HG03521 (cell line): ENCODE results near the gene FSTL4.

ENCODE experiments used
- ATAC-seq: cut with Tn5 transposase; IDR thresholded peaks from one replicate; pipeline ENCODE4 v1.9.1; 2021; ENCODE audit warnings: mild to moderate bottlenecking, moderate library complexity; ENCODE audit not compliant: unreplicated experiment

FSTL4 gene

GRCh38 chr5:133611357-133612248 lies 738 bp downstream of the FSTL4 start:
- ATAC-seq: no peak

DNA sequence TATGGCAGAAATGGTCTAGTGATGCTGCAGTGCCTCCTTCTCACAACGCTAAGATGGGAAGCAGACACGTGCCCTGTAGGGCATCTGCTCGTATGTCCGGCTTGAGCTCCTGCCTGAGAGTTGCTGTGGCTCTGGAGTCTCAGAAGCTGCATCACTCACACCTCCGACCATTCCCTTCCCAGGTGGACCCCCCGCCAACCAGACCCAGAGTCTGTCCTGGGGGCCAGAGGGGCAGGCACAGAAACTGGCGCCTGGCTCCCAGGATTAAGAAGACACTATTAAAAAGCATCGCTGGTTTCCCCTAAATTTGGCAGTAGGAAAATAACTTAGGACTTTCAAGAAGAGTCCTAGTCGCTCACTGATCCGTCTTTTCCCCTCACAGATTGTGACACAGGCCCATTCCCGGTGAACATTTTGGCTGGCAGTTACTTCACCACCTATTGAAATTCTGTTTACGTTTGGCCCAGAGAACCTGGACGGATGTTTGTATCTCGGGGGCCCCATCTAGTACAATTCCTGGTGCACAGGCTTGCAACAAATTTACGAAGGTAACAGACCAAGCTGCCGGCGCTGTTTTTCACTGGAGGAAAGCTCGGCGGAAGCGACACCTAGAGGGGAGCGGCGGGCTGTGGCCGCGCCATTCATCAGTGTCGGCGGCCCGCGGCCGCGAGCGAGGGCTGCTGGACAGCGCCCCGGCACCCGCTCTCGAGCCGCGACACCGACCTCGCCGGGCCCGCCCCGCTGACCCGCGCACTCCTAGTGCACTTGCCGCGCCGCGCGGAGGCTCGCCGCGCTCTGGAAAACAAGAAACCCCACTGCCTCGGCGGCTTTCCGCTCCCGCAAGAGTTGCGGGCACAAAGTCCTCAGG lies 1.6 kb downstream of the FSTL4 start:
- no peak for ATAC-seq

DNA sequence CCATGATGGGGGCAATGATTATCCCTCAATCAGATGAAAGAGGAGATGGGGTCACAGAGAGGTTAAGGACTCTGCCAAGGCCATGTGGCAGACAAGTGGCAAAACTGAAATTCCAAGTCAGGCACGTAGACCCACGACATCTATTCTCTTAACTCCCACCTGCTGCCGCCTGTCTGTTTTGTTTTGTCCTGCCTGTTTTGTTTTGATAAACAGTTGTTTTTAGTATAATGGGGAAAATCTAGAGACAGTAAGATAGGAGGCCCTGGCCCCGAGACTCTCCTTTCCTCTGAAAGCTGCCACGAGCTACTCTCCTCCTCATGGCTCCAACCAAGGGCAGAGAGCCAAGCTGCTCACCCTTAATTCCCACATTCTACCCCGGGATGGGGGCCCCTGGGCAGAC lies 4.9 kb downstream of the FSTL4 start:
- no peak for ATAC-seq

DNA sequence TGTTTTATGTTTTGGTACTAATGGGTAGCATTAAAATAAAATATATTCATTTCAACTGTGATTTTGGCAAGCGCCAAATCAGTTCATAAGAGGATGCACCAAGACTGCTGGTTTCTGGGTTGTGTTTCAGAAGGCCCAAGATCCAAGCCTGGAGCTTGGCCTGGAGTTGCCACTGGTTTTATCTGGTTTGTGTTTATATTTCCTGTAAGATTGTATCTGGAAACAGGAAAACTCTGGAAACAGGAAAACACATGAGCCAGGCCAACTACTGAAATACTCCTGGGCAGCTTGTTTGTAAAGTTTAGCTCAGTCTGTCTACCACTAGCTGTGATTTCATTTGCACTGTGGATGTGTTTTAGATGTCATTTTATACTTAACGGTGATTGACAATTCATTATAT lies 5.5 kb downstream of the FSTL4 start:
- ATAC-seq: no peak

DNA sequence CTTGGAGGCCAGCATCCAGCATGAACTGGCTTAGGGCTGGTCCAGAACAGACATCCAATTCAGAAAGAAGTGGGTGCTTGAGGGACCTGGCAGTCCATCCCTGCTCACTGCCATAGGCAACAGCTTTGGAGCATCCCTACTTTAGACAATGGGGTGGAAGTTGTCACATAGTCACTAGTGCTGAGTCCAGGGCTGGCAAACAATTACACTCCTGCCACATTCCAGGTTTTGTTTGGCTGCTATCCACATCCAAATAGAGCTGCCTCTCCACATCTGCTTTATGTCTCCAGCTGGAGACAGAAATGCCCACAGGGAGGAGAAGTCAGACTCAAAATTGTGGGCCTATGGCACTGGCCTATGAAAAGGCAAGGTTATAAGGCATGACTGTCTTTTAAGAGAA lies 7.0 kb downstream of the FSTL4 start:
- ATAC-seq: no peak

DNA sequence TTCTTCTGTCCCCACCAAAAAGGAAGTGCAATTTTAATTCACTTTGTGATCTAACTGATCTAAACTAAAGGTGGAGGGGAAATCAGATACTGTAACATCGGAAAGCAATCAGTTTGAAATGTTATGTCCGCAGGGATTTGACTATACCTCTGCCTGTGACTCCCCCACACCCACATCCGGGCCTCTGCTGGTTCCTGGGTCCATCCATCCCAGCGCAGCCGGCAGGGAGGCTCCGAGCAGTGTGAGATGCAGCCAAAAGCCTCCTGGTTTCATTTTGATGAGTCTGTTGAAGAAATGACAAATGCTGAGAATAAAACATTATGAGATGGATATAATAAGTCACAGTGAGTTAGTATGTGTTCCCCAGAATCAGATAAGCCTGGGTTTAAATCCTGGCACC lies 8.6 kb downstream of the FSTL4 start:
- no peak for ATAC-seq

- ATAC-seq: no peak
Measured at GRCh38 chr5:133602835-133603380, 9.4 kb downstream of the FSTL4 start.

- no peak for ATAC-seq
Measured at GRCh38 chr5:133599600-133599999, 12.7 kb downstream of the FSTL4 start.

DNA sequence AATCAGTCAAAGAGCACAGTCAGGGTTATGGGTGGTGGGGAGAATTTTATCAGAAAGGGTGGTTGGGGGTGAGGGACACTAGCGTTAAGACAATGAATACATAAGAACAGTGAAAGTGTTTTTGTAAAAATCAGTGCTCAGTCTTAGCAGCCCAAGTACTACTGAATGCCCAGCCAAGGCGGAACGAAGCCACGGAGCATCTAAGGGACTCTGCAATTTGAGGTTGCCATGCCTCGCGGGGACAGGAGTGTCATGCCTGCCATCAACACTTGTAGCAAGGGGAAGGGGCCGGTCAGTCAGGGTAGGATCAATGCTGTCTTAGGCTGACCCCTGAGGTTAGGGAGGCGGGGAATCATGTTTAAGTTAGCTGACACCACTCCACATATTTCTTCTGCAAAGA lies 13.3 kb downstream of the FSTL4 start:
- ATAC-seq: no peak

GRCh38 chr5:133596049-133596448 lies 16.3 kb downstream of the FSTL4 start:
- ATAC-seq: no peak

- ATAC-seq: no peak
Measured at GRCh38 chr5:133595465-133595864, 16.9 kb downstream of the FSTL4 start.

GRCh38 chr5:133589286-133589685 lies 23.1 kb downstream of the FSTL4 start:
- no peak for ATAC-seq

DNA sequence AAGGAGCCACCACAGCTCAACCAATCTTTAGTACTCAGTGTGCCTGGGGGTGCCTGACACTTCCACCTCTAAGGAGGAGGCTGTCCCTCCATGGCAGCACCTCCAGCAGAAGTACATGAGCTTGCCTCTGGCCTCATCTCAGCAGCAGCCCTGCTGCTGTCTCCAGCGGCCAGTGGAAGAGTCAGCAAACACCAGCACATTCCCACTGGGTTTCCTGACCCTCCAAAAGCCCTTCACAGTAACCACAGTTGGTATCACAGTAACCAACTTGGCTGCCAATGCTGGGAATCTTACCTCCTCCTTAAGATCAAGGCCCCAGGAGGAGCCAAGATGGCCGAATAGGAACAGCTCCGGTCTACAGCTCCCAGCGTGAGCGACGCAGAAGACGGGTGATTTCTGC lies 29.4 kb downstream of the FSTL4 start:
- ATAC-seq: no peak

GRCh38 chr5:133581918-133582317 lies 30.4 kb downstream of the FSTL4 start:
- ATAC-seq: no peak

DNA sequence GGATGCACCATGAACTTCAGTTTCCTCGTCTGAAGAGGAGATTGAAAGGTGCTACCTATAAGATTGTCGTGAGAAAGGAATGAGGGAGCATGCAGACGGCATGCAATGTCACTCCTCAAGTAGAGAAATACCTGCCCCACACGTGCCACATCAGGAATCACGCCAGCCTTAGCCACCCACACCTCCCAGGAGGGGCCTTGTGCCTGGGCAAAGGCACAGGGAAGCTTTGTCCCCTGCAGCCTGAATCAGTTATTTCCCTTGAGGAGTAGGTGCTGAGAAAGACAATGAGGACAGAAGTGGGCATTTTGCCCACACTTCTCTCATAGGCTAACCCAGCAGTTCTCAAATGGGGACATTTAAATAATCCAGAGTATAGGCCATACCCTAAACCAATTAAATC lies 31.0 kb downstream of the FSTL4 start:
- ATAC-seq: no peak

GRCh38 chr5:133580618-133581017 lies 31.7 kb downstream of the FSTL4 start:
- no peak for ATAC-seq

DNA sequence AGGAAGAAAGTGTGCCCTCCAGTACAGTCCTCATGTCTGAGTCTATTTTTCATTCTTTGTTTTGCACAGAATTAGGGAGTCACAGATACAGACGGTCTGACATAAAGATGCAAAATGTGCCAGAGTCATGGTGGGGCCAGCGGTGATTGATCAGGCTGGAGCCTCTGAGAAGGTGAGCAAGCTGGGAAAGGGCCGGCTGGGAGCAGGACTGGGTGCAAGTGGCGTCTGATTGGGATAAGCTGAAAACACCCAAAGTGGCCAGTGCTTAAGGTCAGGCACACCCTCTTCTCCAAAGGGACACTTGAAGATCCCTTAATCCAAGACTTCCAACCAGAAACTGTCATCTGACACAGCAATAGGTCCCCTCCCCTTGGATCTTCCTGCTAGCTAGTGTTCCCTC lies 32.6 kb downstream of the FSTL4 start:
- ATAC-seq: no peak

DNA sequence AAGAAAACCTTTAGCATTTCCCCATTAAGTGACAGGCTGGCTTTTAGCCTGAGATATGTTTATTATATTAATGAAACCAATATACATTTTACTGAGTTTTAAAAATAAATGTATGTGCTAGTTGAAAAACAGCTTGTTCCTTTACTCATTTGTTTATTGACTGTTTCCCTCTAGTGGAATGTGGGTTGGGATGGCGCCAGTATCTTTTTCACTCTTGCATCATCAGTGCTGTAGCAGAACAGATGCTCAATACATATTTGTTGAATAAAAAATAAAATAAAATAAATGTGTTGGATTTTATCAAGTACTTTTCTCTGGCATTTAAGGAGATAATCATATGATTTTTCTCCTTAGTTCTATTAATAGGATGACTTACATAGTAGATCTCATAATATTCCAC lies 43.0 kb downstream of the FSTL4 start:
- ATAC-seq: no peak

DNA sequence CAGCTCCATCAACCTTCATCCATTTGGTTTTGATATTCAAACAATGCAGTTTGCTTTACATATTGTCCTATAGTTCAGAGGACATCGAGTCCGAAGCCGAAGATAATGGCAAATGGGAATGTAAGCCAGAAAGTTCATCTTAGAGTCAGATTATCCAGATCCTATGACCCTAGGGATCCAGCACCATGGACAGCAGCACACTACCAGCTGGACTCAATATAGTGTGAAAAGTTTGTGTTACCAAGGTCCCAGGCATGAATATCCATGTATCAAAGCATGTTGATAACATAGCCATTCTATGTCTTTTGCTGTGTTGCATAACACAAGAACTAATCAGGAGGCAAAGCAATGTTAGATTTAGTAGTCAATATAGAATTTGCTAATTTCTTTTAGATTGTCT lies 46.3 kb downstream of the FSTL4 start:
- no peak for ATAC-seq

- ATAC-seq: no peak
Measured at GRCh38 chr5:133564921-133565565, 47.3 kb downstream of the FSTL4 start.

DNA sequence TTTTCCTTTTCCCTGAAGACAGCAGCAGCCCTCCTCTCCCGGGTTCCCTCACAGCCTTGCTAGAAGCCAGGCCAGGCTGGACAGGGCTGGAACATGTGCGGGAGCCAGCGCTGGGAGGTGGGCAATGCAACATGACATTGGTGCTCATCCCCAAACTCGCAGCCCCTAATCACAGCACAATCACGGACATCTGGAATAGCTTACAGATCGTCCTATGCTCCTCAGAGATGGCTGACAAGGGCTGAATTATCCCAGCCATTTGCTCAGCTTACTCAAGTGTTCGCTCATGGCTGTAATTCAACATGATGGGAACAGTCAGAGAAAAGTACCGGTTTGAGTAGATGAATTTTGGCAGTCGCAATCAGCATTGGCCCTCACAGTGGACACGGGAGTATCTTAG lies 49.8 kb downstream of the FSTL4 start:
- ATAC-seq: no peak
